ENCODE data around the gene ALG12.
A peak's percentile ranks its signal among the peaks of the same experiment; 100 is the strongest.

ALG12 gene

DNA sequence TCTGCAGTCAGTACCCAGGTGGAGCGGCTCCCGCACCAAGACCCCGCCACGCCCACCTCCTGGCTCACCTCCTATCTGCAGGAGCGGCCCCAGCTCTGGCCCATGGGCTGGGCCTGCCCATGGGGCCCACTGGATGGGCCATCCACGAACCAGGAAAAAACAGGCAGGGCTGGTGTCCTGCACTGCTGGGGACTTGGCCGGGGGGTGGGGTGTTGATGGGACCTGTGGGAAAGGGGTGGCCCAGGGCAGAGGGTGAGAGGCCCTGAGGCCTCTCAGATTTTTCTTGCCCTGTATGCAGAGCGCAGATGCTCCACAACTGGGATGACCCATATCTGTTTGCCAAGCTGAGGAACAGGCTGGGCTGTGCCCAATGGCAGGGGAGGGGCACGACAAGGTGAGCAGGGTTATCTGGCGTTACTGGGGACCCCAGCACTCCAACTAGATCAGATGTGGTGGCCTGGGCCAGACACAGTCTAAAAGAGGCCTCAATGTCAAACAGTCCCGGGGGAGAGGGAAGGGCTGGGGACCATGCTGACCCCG, 39.7 kb upstream of the ALG12 start:
- DNase-seq, result no peak

GRCh38 chr22:49956914-49957825, 38.9 kb upstream of the ALG12 start:
- no peak for DNase-seq

GRCh38 chr22:49956418-49956770, 38.2 kb upstream of the ALG12 start:
- DNase-seq, result no peak

- no peak for DNase-seq
These were observed 37.6 kb upstream of the ALG12 start for GRCh38 chr22:49955581-49956417.

DNA sequence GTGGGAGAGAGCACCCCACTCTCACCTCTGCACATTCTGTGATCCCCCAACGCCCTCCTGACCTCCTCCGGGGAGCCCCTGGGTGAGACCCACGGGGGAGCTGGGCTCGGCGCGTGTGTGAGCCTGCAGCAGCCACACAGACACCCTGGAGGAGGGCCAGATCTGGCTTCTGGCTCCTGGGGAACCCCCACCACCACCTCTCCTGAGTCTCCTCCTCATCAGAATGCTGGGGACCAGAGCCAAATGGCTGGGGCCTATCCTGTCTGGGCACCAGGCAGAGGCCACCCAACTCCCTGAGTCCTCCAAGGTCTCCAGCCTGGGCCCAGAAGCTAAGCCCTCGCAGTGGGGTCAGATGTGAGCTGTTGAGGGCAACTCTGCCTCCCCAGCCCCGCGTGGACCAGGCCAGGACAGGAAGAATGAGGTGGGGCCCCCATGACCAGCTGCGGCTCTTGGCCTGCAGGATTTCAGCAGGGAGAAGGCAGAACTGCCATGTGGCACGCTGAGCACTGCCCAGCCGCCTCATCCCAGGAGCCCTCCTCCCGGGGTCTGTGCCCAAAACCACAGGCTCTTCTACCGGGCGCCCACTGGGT, 36.8 kb upstream of the ALG12 start:
- no peak for DNase-seq

GRCh38 chr22:49954354-49954753, 36.1 kb upstream of the ALG12 start:
- DNase-seq, result no peak

GRCh38 chr22:49953680-49954344, 35.6 kb upstream of the ALG12 start:
- DNase-seq, result no peak

GRCh38 chr22:49953027-49953679, 34.9 kb upstream of the ALG12 start:
- peak; percentile 75 for DNase-seq

- no peak for DNase-seq
These were observed 34.0 kb upstream of the ALG12 start for GRCh38 chr22:49951986-49952896.

DNA sequence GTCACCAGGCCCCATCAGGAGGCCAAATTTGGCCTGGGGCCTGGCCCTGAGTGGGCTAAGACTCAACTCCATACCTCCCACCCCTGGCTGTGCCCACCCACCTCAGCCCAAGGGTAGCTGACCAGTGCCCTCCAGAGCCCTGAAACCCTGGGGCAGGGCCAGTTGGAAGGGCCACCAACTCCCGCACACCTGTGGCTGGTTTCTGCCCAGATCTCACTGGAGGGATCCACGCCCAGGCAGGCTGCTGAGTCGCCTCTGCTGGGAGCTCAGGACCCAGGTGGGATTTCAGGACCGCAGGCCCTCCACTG, 33.4 kb upstream of the ALG12 start:
- DNase-seq, result no peak

DNA sequence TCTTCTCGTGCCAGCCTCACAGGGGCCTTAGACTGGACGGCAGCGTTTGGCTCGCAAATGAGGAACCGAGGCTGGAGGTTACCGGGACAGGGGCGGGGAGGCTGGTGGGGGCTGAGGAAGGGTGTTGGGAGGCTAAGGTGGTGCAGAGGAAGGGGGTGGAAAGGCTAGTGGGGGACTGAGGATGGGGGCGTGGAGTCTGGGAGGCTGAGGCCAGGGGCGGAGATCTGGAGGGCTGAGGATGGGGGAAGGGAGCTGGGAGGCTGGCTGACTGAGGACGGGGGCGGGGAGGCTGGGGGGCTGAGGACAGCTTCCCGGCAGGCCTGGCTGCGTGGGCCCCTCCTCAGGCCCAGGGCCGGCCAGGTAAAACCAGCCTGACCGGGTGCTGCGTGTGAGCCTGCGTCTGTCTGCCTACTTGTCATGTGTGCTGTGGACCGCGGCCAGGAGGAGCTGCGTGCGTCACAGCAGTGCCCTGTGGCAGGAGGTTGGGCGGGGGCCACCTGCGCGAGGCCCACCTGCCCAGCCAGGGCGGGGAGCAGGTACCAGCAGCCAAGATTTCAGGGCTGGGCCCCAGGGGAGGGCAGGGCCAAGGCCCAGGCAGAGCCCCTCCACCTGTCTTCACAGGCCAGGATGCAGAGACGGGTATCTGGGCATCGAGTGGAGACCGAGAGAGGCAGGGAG, 32.9 kb upstream of the ALG12 start:
- DNase-seq, result no peak

- DNase-seq, result no peak
These were observed 32.3 kb upstream of the ALG12 start for GRCh38 chr22:49950396-49950994.

DNA sequence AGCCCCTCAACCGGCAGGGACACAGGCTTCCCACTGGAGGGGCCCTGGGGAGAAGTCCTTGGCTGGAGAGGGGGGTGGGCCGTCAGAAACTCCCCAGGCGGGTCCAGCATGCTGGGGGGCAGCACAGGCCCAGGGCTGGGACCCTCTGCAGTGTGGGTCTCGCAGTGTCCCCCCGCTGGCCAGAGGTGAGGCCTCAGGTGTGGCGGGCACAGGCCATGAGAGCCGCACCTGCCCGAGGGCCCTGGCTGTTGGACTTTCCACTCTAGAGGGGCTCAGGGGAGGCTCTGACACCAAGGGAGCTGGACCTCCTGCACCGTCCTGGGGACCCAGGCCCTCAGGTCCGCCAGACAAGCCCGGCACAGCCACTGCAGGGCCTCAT, 31.7 kb upstream of the ALG12 start:
- DNase-seq, result no peak

DNA sequence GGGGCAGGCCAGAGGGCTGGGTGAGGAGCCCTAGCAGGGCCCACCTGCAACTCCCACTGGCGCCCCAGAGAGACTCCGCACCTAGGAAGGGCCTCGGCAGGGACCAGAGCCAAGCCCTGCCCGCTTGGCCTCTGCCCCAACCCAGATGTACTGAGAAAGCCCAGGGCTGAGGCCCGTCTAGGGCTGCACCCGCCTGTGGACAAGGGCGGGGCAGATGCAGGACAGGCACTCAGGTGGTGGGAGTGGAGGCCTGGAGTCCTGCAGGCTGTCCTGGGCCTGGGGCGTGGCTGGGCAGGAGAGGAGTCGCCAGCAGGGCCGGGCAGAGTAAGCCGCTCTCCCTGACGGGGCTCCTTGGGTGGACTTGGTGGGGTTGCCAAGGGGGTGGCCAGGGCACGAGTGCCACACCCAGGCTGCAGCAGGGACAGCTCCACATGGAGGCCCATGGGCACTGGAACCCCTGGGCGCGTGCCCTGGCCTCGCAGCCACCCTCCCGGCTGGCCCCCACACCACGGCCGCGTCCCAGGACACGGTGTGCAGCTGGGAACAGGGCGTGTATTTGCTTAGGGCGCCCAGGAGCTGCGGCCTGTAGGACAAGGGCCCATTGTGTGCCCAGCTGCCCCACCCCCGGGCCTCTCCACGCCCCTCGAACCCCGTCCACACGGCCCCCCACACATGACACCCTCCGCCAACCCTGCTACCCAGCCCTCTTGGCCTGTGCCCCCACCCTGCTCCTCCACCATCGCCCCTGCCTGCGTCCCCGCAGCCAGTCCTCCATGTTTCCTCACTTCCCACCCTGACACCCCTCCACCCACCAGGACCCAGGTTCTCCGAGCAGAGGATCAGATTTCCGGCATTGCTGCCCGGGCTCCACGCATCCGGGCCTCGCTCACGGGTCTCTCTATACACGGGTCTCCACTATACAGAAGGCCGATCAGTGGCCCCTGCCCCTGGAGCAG, 31.0 kb upstream of the ALG12 start:
- no peak for DNase-seq

DNA sequence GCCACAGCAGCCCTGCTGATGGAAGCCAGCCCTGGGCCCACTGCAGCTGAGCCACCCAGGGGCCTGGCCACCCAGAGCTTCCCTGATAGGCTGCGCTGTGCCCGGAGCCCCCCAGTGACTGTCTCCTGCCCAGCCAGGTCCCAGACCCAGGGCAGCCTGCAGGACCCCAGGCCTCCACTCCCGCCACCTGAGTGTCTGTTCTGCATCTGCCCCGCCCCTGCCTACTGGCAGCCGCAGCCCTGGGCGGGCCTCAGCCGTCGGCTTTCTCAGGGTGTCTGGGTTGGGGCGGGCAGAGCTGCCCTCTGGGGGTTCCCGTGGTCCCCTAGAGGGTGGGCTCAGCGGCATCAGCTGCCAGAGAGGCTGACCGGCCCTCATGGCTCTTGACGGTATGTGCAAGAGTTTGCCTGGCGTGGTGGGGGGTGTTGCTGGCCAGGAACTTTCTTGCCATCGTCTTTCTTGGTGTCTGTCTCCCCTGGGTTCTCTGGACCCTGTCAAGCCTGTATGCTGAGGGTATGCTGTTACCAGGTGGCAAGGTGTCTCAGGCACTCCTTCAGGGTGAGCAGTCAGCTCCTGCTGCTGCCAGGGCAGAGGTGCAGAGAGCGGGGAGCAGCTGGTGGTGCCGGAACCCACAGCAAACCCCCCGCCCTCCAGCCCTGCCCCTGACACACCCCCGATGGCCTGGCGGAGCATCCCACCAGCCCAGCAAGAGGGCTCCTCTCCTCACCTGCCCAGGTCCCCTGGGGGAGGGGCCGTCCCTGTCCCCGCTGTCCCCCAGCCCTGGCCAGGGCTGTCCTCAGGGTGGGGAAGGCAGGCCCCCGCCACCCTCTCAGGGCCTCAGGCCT, 30.1 kb upstream of the ALG12 start:
- DNase-seq, result no peak

GRCh38 chr22:49947296-49947622, 29.0 kb upstream of the ALG12 start:
- DNase-seq, result no peak

DNA sequence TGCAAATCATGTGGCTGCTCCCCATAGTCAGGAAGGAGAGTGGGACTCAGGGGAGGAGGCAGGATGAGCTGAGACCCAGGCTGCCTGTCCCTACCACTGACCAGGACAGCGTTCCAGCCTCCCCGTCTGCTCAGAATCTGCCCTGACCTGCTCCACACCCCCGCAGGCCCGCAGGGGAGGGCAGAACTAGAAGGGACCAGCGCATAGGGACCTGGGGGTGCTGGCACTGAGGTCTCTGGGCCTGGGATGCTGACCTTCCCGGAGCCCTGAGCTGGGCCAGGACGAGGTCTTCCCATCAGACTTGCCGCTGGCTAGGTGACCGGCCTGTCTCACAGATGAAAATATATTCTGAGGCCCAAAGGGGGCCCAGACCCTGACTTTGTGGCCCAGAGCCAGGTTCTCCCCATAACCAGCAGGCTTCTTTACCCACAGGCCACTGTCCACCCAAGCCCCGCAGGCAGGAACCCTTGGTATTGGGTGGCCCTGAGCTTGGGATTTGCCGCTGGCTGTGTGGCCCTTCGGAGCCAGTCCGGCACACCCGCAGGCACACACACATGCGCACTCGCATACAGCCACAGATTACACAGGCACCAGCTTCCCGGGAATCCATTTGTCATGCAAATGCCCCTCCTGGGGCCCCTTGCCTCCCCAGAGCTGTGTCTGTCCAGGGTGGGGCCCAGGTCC, 28.5 kb upstream of the ALG12 start:
- DNase-seq, result peak; percentile 69
